Measurements from ENCODE around the gene POLR2J. TPM values are rescaled to one million over a fixed set of nuclear protein-coding genes. Genes with fewer than 3 reads are reported as not detected.

POLR2J gene
- total and polyA plus RNA-seq, 2 donors, result 12.5 to 71.3 TPM

- Histone ChIP-seq H3K4me3 (ENCODE audit: low read depth, low read length) (no peak overlapping the region), H3K27ac (ENCODE audit: low read depth) (no peak overlapping the region), H3K4me1 (ENCODE audit: insufficient read depth) (no peaks in the 10 kb centered on the region), H3K36me3 (ENCODE audit: insufficient read depth) (peaks cover 4% of the 10 kb centered on the region)
- no peak for DNase-seq (ENCODE audit: extremely low spot score)
- WGBS, result 92% methylated on average over 10 of the region's 10 CpGs
Measured at GRCh38 chr7:102429141-102429899, 49.4 kb downstream of the POLR2J start.

GRCh38 chr7:102427019-102427405, 51.7 kb downstream of the POLR2J start:
- Histone ChIP-seq H3K27ac (ENCODE audit: low read depth) (peak overlapping the region; percentile 59), H3K4me3 (ENCODE audit: low read depth, low read length) (no peak overlapping the region), H3K36me3 (ENCODE audit: insufficient read depth) (peaks cover 4% of the 10 kb centered on the region), H3K4me1 (ENCODE audit: insufficient read depth) (no peaks in the 10 kb centered on the region)
- 85% methylated on average over 5 of the region's 5 CpGs for WGBS
- DNase-seq (ENCODE audit: extremely low spot score), result no peak

- H3K27ac ChIP-seq (ENCODE audit: low read depth), result peak overlapping the region; percentile 59
- peaks cover 4% of the 10 kb centered on the region for H3K36me3 ChIP-seq (ENCODE audit: insufficient read depth)
- H3K4me3 ChIP-seq (ENCODE audit: low read depth, low read length), result no peak overlapping the region
- no peak for DNase-seq (ENCODE audit: extremely low spot score)
- H3K4me1 ChIP-seq (ENCODE audit: insufficient read depth), result no peaks in the 10 kb centered on the region
- 83% methylated on average over 16 of the region's 16 CpGs for WGBS
Measured at GRCh38 chr7:102426268-102427018, 52.3 kb downstream of the POLR2J start.

- no peak for DNase-seq (ENCODE audit: extremely low spot score)
- H3K36me3 ChIP-seq (ENCODE audit: insufficient read depth), result peaks cover 4% of the 10 kb centered on the region
- peak overlapping the region; percentile 28 for H3K27ac ChIP-seq (ENCODE audit: low read depth)
- 71% methylated on average over 25 of the region's 25 CpGs for WGBS
- H3K4me3 ChIP-seq (ENCODE audit: low read depth, low read length), result no peak overlapping the region
- H3K4me1 ChIP-seq (ENCODE audit: insufficient read depth), result no peaks in the 10 kb centered on the region
Measured at GRCh38 chr7:102425639-102426267, 53.0 kb downstream of the POLR2J start.

- WGBS, result 91% methylated on average over 13 of the region's 13 CpGs
- no peak for DNase-seq (ENCODE audit: extremely low spot score)
- H3K36me3 ChIP-seq (ENCODE audit: insufficient read depth), result peaks cover 4% of the 10 kb centered on the region
Measured at GRCh38 chr7:102424787-102425218, 53.9 kb downstream of the POLR2J start.

GRCh38 chr7:102424129-102424551, 54.6 kb downstream of the POLR2J start:
- no peak for DNase-seq (ENCODE audit: extremely low spot score)
- H3K4me3 ChIP-seq (ENCODE audit: low read depth, low read length), result no peak overlapping the region
- H3K27ac ChIP-seq (ENCODE audit: low read depth), result no peak overlapping the region
- no peaks in the 10 kb centered on the region for H3K4me1 ChIP-seq (ENCODE audit: insufficient read depth)
- WGBS, result 71% methylated on average over 12 of the region's 12 CpGs
- peaks cover 4% of the 10 kb centered on the region for H3K36me3 ChIP-seq (ENCODE audit: insufficient read depth)

More at GRCh38 chr7:102424787-102425218, 53.9 kb downstream of the POLR2J start:
- no peaks in the 10 kb centered on the region for H3K4me1 ChIP-seq (ENCODE audit: insufficient read depth)
- H3K27ac ChIP-seq (ENCODE audit: low read depth), result no peak overlapping the region
- H3K4me3 ChIP-seq (ENCODE audit: low read depth, low read length), result no peak overlapping the region

Other genes starting within 250 kb of the POLR2J start
- gene SH2B2, start 192.1 kb downstream of the POLR2J start, total RNA-seq, result 1.8 TPM
- gene SH2B2, start 192.1 kb downstream of the POLR2J start, polyA plus RNA-seq, result 5.3 TPM
- not detected for gene SPDYE6, start 122.5 kb downstream of the POLR2J start, total RNA-seq
- not detected for gene SPDYE6, start 122.5 kb downstream of the POLR2J start, polyA plus RNA-seq
- gene PRKRIP1, start 82.6 kb downstream of the POLR2J start, total RNA-seq, result 15.2 TPM
- gene PRKRIP1, start 82.6 kb downstream of the POLR2J start, polyA plus RNA-seq, result 23.8 TPM
- gene ORAI2, start 45.3 kb downstream of the POLR2J start, total RNA-seq, result 11.5 TPM
- gene ORAI2, start 45.3 kb downstream of the POLR2J start, polyA plus RNA-seq, result 13.1 TPM
- gene ALKBH4, start 14.1 kb downstream of the POLR2J start, total RNA-seq, result 9.7 TPM
- 11.8 TPM for gene ALKBH4, start 14.1 kb downstream of the POLR2J start, polyA plus RNA-seq
- 8.6 TPM for gene LRWD1, start 13.9 kb downstream of the POLR2J start, total RNA-seq
- 17.5 TPM for gene LRWD1, start 13.9 kb downstream of the POLR2J start, polyA plus RNA-seq
- gene RASA4B, start 38.9 kb upstream of the POLR2J start, total RNA-seq, result 6.1 TPM
- gene RASA4B, start 38.9 kb upstream of the POLR2J start, polyA plus RNA-seq, result 19.9 TPM
- 15.4 TPM for gene UPK3BL2, start 64.8 kb upstream of the POLR2J start, total RNA-seq
- 15.5 TPM for gene UPK3BL2, start 64.8 kb upstream of the POLR2J start, polyA plus RNA-seq
- 0.16 TPM for gene SPDYE2, start 72.3 kb upstream of the POLR2J start, total RNA-seq
- gene SPDYE2, start 72.3 kb upstream of the POLR2J start, polyA plus RNA-seq, result 0.14 TPM
- 46.1 TPM for gene POLR2J3, start 93.7 kb upstream of the POLR2J start, total RNA-seq
- gene POLR2J3, start 93.7 kb upstream of the POLR2J start, polyA plus RNA-seq, result 53.4 TPM
- gene RASA4, start 137.8 kb upstream of the POLR2J start, total RNA-seq, result 30.9 TPM
- 74.3 TPM for gene RASA4, start 137.8 kb upstream of the POLR2J start, polyA plus RNA-seq
- 135 TPM for gene UPK3BL1, start 163.9 kb upstream of the POLR2J start, total RNA-seq
- 49.0 TPM for gene UPK3BL1, start 163.9 kb upstream of the POLR2J start, polyA plus RNA-seq
- not detected for gene SPDYE2B, start 171.4 kb upstream of the POLR2J start, total RNA-seq
- gene SPDYE2B, start 171.4 kb upstream of the POLR2J start, polyA plus RNA-seq, result not detected
- gene POLR2J2, start 192.7 kb upstream of the POLR2J start, total RNA-seq, result 7.8 TPM
- gene POLR2J2, start 192.7 kb upstream of the POLR2J start, polyA plus RNA-seq, result 0.48 TPM